CD4-positive, alpha-beta T cell treated with Interleukin-1 beta for 1 hour (primary cell): ENCODE measurements around the gene SPOCK2.
A peak's percentile ranks its signal among the peaks of the same experiment; 100 is the strongest.
"Not testable (repeated sequence)": the region's sequence is repeated elsewhere in the genome, so short reads cannot be mapped to it uniquely, and the experiment has no call there.

Experiments
- DNase-seq, 2 donors: peaks; one replicate each; pipeline ENCODE4 v3.0.0-alpha.2; 2020 to 2022

SPOCK2 gene

DNA sequence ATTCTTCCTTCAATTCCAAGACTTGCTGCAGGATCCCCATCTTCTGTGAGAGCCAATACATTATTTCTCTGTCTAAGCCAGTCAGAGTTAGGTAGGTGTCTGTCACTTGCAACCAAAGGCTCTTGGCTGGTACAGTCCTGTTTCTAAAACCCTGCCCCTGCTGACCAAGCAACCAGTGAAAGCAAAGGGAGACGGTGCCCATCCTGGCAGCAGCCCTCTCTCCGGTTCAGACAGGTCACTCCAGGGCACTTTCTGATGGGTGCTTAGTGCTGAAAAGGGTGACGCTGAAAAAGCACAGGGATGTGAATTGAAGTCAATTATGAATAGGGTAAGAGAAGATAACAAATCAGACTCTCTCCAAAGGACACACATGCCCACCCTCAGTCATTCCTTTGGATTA, 37.5 kb downstream of the SPOCK2 start:
- DNase-seq = no peak

DNA sequence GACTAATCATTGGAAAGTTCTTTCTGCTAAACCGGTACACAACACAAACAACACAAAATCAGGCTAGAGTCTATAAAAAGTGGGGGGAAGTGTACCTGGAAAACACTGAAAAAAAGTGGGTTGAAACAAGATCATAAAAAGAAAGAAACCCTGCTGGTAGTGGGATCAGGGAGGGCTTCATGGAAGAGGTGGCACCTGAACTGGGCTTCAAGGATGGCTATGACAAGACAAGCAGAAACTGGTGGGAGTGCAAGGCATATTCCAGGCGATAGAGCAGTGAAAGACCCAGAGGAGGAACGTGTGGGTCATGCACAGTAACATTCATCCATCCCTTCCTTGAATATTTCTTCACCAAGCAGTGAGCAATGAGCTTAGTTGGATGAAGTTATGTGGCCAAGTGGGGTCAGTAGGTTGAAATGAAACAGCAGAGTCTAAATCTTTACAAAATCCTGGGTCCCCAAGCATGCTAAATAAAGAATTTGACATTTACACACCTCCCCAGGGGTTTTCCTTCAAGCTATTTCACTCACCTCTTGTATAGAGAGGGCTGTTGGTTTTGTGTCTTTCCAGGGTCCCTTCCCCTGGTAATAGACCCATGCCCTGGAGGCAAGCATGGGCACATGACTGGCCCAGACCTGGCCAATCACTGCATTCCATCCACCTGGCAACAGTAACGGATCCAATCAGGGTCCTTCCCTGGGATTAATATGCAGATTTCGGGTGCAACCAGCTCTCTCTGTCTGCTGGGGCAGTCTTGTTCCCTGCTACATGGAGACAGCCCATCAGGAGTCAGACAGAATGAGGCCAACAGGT, 38.2 kb downstream of the SPOCK2 start:
- DNase-seq = no peak

DNA sequence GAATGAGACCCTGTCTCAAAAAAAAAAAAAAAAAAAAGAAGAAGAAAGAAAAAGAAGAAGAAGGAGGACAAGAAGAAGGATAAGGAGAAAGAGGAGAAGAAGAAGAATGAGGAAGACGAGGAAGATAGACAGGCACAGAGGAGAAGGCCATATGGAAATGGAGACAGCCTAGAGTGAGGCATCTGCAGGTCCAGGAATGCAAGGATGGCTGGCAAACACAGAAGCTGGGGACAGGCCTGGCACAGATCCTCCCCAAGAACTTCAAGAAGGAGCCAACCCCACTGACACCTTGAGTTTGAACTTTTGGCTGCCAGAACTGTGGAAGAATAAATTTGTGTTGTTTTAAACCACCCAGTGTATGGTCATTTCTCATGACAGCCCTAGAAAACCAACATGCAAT, 38.9 kb downstream of the SPOCK2 start:
- no peak for DNase-seq

DNA sequence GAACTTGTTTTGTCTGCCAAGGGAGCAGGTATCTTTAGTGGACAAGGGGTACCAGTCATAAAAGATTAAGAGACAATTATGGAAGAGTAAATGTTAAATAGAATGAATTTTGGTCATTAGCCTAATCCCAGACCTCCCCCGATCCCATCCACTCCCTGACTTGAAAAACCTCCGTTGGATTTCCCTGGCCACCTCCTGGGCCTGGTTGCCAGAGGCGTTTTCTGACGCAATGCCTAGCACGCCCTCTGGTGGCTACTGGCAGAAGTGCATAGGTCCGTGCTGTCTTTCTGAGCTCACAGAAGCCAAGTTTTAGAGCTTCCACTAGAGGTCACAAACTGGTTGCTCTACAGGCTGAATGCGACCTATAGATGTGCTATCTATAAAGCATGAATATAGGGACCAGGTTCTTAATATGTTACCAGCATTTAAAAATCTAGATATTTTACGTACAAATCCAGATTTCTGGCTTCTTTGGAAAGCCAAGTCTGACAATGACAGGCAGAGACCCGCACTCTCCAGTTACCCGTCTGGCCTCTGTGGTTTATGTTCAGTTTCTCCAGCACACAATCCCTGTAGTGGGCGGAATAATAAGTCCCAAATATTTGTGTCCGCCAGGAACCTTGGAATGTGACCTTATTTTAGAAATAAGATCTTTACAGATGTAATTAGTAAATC, 39.8 kb downstream of the SPOCK2 start:
- peak; percentile 86 to 89 for DNase-seq

DNA sequence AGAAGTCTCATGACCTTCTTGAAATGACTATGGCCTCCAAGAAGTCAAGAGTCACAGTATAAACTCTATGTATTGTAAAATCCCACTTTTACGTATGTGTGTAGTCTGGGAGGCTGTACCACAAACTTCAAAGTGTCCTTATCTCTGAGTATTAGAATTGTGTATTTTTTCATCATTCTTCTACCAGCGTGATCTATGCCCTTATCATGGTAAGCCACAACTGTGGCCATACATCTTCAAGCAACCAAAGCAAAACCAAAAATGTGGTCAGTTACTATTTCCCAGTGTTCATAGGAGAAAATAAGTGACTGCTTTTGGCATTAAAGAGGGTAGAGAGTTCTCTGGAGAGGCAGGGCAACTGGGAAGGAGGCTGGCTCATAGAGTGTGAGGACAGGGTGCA, 42.8 kb downstream of the SPOCK2 start:
- no peak for DNase-seq

DNA sequence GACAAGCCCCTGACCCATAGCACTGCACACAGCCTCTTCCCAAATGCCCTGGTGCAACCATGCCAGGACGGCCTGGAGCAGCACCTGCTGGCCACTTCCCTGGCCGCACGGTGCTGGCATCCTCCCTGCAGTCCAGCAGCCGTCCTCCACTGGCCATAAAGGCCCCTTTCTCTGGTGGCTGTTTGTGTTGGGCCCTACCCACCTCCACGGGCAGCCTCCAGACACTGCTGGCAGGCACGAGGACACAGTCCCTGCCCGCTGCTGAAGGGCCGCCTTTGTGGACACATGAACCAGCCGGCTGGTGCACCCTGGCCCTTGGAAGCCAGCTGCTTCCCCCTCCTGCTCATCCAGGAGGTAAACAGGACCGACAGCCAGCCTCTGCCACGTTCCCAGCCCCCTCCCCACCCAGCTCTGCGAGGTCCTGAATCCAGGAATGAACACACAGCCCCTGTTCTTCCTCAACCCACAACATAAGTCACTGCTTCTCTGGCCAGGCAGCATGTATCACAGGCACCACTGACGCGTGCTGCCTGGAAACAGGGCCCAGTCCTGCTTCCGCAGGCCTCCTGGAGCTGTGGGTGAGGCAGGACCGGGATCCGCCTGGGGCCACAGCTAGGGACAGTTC, 43.8 kb downstream of the SPOCK2 start:
- no peak for DNase-seq

DNA sequence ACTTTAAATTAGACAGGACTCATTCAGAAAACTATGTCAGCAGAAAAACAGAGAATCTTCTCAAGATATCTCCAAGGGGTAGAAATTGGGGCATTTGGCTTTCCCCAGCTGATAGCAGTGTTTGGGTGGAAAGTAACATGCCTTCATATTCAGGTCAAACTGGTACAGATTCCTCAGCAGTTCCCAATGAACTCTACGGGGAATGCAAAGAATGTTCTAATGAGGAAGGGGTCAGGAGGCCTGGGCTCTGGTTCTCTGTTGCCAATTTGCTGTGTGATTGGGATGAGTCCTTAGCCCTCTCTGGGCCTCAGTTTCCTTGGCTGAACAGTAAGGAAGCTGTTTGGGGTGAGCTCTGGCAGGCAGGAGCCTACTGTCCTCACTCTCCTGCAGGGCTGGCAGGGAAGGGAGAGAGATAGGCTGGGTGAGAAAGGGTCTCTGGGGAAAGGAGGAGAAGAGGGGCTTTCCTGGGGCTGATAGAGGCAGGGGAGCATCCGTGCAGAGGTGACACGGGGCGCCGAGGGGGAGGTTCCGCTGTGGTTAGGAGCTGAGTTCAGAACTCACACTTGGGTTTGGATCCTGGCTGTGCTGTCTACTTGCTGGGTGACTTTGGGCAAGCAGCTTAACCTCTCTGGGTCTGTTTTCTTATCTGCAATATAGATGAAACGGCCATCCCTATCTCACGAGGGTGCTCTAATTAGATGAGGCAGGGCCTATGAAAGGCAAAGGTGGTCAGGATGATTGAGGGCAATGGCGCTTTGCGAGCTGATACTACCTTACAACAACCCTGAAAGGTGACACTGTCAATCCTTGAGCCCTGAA, 45.1 kb downstream of the SPOCK2 start:
- DNase-seq = no peak

DNA sequence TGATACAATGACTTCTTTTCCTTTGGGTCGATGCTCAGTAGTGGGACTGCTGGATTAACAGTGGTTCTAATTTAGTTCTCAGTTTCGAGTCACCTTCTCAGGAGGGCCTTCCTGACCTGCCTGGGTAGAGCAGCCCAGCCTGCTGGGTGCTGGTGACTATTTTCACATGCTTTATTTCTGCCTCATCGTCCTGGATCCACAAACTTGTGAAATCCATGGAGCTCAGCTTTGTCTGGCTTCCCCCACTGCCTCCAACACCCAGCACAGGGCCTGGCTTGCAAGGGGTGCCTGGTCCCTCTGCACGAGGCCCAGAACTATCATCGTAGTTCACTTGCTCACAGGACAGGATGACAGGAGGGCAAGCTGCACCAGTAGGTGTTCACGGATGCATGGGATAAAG, 46.9 kb downstream of the SPOCK2 start:
- no peak for DNase-seq

DNA sequence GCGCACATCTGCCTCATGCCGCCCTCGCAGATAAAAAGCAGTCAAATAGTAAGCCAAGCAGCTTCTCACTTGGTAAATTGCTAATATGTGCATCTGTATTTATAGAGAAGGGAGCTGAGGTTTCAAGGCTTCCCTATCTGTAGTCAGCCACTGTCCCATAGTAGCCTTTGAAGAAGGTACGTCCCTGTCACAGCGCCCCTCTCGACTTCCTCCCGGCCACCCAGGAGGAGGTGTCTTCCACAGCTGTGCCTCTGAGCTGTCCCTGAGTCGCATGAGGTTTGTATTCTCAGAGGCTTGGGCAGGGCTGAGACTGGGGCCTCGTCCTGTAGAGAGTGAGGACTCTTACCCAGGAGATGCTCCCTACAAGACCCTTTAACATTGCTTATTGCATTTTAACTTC, 49.0 kb downstream of the SPOCK2 start:
- no peak for DNase-seq

DNA sequence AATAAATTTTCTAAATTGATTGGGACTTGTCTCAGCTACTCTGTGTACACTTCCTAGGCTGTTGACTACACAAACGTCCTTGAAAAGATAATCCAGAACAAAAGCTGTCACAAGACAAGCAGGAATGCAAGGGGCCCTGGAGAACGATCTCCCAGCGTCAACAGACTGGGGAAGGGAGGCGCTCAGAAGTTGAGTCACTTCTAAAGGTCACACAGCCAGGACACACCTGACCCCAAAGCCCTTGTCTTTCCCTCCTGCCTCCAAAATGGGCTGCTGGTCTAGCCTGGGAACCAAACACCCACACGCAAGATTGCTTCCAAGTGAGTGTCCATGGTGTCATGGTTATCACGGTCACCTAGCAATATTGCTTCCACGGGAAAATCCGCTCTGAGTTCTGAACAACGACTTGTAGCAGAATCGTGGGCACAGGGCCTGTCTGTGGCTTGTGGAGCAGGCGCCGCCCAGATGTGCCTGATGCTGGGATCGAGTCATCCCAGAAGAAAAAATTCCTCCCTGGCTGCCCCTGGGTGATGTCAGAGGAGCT, 49.8 kb downstream of the SPOCK2 start:
- no peak for DNase-seq

DNA sequence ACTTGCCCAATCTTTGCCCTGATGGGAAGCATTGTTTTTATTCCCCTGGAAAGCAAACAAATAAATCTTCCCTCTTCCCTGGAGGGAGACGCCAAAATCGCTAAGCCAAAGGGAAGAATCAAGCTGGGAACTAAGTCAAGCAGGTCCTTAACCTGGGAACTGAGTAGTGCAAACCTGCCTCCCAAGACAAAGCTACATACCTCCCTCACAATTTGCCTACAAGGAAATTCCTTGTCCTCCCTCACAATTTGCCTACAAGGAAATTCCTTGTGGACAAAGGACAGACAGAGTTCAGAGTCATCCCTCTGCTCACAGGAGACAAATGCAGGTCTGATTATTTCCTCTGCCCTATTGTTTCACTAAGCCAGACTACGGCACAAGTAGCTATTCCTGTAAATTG, 50.5 kb downstream of the SPOCK2 start:
- no peak for DNase-seq

DNA sequence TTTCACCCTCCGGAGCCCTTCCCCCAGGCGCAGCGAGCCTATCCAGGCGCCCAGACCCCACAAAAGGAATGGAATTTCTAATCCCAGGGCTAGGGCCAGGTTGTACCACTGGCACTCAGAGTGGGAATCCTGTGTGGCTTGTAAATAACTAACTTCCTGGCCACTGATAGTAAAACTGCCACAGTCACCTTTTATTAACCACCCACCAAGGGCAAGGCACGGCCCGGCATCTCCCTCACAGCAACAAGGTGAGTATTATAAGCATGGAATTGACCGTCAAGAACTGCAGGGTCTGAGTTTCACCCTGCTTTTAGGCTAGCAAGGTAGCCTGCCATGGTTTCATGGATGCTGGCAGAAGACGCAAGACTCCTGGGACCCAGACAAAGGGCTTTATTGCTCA, 51.1 kb downstream of the SPOCK2 start:
- DNase-seq = no peak

DNA sequence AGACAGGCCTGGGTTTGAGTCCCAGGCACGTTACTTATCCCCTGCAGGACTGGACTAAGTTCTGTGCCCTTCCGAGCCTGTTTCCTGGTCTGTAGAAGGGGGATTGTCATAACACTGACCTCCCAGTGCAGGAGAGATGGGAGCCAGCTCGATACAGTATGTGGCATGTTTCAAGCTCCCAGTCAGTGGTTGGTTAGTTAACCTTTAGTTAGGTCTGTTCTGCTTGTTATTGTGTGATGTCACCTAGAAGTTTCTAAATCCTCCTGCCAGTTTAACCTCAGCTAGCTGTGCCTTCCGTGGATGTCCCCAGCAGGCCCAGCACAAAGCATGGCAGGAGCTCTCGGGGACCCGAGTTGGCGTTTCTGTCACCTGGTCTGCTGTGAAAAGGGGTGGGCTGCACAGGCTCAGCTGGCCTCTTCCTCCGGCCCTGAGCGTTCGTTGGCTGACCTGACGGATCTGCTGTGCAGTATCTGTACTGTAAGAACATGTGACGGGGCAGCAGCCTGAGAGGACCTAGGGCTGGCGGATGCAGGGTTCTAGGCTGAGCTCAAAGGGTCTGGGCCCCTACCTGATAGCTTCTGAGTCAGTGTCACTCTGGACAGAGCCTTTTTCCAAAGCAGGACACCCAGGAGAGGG, 53.0 kb downstream of the SPOCK2 start:
- no peak for DNase-seq

DNA sequence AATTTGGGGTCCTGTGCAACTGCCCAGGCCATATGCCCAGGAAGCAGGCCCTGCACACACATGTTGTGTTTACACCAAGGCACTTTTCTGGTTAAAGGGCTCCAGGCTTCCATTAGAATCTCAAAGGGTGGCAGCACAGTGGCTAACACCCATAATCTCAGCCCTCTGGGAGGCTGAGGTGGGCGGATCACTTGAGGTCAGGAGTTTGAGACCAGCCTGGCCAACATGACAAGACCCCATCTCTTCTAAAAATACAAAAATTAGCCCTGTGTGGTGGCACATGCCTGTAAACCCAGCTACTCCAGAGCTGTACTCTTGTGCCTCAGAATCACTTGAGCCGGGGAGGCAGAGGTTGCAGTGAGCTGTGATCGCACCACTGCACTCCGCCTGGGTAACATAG, 53.6 kb downstream of the SPOCK2 start:
- no peak for DNase-seq

DNA sequence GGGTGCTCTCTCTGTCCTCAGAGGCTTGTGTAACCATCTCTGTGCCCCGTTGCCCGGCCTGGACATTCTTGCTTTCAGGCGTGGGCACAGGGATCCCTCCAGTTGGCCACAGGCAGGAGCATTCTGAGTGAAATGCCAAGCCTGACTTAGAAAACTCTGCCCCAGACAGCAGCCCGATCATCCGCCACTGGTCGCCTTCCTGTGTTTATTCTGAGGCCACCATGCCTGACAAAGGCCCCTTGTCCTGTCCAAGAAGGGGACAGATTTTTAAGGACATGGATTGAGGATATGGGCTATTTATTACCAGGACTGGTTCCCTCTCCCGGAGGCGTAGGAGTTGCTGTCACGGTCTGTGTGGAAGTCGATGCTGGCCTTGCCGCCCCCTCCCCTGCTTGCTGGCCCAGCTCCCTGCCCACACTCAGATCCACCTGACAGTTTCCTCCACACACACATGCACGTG, 54.3 kb downstream of the SPOCK2 start:
- no peak for DNase-seq

DNA sequence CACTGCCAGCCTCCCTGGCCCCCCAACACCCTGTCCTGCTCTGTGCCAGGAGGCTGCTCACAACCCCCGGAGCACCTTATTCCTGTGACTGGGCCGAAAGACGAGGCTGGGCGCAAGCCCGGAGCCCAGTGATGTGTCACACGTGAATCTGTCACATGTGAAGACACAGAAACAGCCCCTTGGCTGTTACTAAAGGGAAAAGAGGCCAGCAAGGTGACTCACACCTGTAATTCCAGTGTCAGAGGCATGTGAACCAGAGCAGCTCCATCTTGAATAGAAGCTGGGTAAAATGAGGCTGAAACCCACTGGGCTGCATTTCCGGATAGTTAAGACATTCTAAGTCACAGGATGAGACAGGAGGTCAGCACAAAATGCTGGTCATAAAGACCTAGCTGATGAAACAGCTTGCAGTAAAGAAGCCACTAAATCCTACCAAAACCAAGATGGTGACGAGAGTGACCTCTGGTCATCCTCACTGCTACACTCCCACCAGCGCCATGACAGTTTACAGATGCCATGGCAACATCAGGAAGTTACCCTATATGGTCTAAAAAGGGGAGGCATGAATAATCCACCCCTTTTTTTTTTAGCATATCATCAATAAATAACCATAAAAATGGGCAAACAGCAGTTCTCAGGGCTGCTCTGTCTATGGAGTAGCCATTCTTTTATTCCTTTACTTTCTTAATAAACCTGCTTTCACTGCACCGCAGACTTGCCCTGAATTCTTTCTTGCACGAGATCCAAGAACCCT, 55.8 kb downstream of the SPOCK2 start:
- not testable (repeated sequence) for DNase-seq

DNA sequence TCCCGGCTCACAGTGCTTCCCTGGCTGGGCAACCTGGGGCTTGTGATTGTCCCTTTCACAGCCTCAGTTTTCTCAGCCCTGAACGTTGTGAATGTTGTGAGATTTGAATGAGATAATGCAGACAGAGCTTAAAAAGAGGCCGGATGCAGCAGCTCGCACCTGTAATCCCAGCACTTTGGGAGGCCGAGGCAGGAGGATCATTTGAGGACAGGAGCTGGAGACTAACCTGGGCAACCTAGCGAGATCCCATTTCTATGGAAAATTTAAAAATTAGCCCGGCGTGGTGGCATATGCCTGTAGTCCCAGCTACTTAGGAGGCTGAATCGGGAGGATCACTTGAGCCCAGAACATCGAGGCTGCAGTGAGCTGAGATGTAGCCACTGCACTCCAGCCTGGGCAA, 56.6 kb downstream of the SPOCK2 start:
- no peak for DNase-seq

DNA sequence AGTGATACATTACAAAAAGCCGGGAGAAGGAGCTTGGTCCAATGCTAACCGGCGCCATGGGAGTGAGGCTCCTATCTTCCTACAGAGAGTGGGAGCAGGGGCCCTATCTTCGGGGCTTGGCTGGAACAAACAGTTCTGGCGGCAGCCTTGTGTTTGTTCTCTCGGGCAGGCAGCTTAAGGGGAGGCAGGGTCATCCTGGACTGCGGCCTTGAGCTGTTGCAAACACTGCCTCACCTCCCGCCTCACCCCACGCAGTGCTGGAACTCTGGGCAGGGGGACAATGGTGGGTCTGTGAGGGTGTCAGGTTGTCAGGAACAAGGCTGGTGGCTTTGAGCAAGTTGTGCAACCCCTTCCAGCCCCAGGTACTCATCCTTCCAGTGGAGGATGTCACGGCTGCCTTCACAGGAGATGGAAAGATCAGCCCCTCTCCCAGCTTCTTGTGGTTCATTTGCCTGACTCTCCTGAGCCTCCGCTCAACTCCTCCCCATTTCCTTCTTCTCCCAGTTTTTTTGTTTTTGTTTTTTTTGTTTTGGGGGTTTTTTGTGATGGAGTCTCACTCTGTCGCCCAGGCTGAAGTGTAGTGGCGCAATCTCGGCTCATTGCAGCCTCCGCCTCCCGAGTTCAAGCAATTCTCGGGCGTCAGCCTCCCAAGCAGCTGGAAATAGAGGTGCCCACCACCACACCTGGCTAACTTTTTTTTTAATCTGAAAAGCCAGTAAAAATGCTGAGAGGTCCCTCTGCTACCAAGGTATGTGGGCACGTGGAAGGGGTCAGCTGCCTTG, 57.4 kb downstream of the SPOCK2 start:
- DNase-seq = no peak

DNA sequence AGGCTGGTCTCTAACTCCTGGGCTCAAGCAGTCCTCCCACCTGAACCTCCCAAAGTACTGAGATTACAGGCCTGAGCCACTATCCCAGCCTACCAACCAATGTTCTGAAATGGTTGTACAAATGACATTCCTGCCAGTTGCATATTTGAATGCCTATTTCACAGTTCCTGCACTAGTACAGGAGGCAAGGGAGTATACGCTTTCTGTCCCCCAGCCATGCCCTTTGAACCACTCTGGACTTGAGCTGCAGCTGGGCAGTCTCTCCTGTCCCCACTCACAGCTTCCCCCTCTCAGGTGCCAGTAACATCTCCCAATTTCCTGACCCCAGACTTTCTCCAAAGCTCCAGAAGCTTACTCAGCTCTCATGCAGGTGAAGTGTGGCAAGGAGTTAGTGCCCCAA, 58.9 kb downstream of the SPOCK2 start:
- DNase-seq = no peak

DNA sequence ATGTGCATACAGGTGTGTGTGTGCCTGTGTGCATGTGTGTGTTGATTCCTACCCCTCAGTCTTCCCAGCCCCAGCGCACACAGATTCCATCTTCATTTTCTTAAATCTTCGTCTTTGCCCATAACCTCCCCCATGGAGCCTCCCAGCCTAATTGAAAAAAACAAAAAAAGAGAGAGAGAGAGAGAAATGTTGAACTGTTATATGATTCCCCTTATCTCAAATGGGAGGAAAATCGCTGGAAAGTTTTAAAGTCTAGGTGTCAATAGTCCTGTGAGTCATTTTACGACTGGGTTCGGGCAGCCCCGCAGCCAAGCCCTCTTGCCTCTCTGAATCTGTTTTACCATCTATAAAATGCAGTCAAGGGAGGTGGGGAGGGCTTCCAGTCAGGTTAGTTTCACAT, 60.9 kb downstream of the SPOCK2 start:
- no peak for DNase-seq
